GM20000 (cell line): ENCODE data around the gene APBA3.

Experiments
- DNase-seq: peaks from one replicate; pipeline ENCODE4 v3.0.0; 2012; ENCODE audit warnings: low spot score
- TF ChIP-seq, protein P1 (sequence below): IDR thresholded peaks from 2 replicates; pipeline ENCODE4 v1.5.1; 2012; ENCODE audit warnings: mild to moderate bottlenecking, control low read depth; ENCODE audit errors: extremely low read depth, missing control alignments

APBA3 gene

DNA sequence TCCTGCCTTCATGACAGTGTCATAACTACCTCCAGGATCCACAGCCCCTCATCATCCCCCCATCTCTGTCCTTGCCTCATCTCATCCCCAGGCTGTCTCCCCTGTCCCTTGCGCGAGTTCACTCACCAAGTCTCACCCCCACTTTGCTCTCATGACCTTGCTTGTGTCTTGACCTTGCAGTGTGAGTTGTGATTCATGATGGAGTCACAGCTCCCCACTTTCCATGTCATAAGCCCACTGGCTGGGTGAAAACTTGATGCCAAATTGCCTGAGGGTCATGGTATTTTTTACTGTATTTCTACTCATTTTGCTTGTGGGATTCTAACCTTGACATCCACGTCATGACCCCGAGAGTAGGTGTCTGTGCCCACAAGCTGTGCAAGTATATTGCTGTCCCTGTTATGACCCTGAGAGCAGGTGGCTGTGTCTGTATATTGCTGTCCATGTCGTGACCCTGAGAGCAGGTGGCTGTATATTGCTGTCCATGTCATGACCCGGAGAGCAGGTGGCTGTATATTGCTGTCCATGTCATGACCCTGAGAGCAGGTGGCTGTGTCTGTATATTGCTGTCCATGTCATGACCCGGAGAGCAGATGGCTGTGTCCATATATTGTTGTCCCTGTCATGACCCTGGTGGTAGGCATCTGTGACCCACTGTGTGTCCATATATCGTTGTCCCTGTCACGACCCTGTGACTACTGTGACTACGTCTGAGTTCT lies 23.8 kb downstream of the APBA3 start:
- TF ChIP-seq, protein P1, sequence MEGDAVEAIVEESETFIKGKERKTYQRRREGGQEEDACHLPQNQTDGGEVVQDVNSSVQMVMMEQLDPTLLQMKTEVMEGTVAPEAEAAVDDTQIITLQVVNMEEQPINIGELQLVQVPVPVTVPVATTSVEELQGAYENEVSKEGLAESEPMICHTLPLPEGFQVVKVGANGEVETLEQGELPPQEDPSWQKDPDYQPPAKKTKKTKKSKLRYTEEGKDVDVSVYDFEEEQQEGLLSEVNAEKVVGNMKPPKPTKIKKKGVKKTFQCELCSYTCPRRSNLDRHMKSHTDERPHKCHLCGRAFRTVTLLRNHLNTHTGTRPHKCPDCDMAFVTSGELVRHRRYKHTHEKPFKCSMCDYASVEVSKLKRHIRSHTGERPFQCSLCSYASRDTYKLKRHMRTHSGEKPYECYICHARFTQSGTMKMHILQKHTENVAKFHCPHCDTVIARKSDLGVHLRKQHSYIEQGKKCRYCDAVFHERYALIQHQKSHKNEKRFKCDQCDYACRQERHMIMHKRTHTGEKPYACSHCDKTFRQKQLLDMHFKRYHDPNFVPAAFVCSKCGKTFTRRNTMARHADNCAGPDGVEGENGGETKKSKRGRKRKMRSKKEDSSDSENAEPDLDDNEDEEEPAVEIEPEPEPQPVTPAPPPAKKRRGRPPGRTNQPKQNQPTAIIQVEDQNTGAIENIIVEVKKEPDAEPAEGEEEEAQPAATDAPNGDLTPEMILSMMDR: no peak
- no peak for DNase-seq

GRCh38 chr19:3736106-3736724 lies 25.3 kb downstream of the APBA3 start:
- TF ChIP-seq, protein P1: no peak
- no peak for DNase-seq

DNA sequence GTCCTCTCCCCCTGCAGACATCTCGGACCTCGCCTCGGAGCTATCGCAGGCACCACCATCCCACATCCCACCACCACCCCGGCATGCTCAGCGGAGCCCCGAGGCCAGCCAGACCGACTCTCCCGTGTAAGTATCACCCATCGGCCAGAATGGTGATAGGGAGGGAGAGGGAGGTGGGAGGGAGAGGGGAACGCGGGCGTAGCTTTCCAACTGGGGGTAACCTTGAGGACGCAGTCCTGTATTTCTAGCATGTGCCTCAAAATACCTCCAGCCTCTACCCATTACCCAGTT lies 27.2 kb downstream of the APBA3 start:
- TF ChIP-seq, protein P1: no peak

DNA sequence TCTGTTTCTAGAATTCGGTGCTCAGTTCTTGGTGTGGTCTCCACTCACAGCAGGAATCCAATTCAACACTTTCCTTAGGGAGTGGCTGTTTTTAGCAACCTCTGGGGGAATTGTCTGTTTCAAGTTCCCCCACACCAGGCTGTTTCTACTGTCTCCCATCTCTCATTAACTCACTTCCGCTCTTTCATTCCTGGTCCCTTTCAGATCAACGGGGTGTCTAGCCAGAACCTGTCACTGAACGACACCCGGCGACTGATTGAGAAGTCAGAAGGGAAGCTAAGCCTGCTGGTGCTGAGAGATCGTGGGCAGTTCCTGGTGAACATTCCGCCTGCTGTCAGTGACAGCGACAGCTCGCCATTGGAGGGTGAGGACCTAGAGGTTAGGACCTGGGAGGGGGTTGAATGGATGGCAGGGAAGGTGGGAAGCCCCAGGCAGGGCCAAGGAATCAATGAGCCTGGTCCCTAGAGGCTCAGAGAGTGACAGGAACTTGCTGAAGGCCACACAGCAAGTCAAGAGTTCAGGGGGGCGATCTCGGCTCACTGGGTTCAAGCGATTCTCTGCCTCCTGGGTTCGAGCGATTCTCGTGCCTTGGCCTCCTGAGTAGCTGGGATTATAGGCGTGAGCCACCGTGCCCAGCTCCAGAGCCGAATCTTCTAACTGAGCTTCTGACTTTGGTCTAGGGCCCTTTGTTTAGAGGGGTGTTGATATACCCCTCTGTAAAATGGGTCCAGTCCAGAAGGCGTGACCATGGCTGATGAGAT lies 27.8 kb downstream of the APBA3 start:
- DNase-seq: no peak
- TF ChIP-seq, protein P1: no peak

More for the DNA sequence above, 27.2 kb downstream of the APBA3 start:
- DNase-seq: no peak

DNA sequence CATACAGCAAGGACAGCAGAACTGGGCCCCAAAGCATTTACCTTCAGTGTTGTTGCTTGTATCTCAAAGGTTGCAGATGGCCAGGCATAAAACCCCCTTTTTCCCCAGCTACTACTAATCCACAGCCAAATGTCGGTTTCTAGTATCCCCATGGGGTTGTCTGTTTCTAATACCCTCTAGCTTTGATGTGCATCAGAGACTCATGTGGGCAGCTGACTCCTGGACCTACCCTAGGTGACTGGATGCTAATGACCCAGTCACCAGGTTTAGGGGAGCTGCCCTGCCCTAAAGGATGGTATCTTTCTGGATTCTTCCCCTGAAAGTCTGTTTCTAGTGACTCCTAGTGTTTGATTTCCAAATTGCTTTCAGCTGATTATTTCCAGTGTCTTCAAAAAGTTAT lies 29.4 kb downstream of the APBA3 start:
- TF ChIP-seq, protein P1: no peak

DNA sequence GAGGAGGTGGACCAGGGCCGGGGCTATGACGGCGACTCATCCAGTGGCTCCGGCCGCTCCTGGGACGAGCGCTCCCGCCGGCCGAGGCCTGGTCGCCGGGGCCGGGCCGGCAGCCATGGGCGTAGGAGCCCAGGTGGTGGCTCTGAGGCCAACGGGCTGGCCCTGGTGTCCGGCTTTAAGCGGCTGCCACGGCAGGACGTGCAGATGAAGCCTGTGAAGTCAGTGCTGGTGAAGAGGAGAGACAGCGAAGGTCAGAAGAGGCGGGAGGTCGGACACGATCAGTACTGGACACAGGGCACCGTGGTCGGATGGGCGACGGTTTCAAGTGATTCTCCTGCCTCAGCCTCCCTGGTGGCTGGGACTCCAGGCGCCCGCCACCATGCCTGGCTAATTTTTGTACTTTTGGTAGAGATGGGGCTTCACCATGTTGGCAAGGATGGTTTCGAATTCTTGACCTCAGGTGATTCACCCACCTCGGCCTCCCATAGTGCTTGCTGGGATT lies 31.0 kb downstream of the APBA3 start:
- TF ChIP-seq, protein P1: no peak
- no peak for DNase-seq

More for the DNA sequence above, 29.4 kb downstream of the APBA3 start:
- no peak for DNase-seq
